Peyer's patch (tissue), 4 donors: Measurements from ENCODE around the gene LGSN.

Source experiments
- POLR2A ChIP-seq, 2 donors: fragments of 450-650 bp; IDR thresholded peaks; one replicate each; pipeline ENCODE4 v1.5.1; 2017; ENCODE audit warnings: antibody characterized with exemption in 2 of 2, mild to moderate bottlenecking in 2 of 2, moderate library complexity in 2 of 2
- TF ChIP-seq, protein P1 (sequence below), 6 experiments: fragments of 450-650 bp in 4 of 6; fragments of 200-600 bp in 2 of 6; sonication (generic) in 1 of 6; IDR thresholded peaks; one replicate each; pipeline ENCODE4 v1.5.1; 2017 to 2019; ENCODE audit warnings: antibody characterized with exemption in 6 of 6, mild to moderate bottlenecking in 3 of 6, moderate library complexity in 1 of 6

DNA sequence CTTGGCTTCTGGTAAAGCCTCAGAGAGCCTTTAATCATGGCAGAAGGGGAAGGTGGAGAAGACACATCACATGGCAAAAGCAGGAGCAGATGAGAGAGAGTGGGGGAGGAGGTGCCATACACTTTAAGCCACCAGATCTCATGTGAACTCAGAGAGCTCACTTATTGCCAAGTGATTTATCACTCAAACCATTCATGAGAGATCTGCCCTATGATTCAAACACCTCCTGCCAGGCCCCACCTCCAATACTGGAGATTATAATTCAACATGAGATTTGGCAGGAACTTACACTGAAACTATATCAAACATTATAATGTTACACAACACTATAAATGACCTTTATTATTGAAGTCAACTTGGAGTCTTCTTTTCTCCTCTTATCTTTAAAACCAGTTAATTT, 60.6 kb downstream of the LGSN start:
- TF ChIP-seq, protein P1, sequence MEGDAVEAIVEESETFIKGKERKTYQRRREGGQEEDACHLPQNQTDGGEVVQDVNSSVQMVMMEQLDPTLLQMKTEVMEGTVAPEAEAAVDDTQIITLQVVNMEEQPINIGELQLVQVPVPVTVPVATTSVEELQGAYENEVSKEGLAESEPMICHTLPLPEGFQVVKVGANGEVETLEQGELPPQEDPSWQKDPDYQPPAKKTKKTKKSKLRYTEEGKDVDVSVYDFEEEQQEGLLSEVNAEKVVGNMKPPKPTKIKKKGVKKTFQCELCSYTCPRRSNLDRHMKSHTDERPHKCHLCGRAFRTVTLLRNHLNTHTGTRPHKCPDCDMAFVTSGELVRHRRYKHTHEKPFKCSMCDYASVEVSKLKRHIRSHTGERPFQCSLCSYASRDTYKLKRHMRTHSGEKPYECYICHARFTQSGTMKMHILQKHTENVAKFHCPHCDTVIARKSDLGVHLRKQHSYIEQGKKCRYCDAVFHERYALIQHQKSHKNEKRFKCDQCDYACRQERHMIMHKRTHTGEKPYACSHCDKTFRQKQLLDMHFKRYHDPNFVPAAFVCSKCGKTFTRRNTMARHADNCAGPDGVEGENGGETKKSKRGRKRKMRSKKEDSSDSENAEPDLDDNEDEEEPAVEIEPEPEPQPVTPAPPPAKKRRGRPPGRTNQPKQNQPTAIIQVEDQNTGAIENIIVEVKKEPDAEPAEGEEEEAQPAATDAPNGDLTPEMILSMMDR (IDR thresholded peaks at IDR 0.05): no peak
- TF ChIP-seq POLR2A (IDR thresholded peaks at IDR 0.05): no peak
